HCT116 (cell line): ENCODE data around the gene SCTR. TPM values are rescaled to one million over a fixed set of nuclear protein-coding genes. Genes with fewer than 3 reads are reported as not detected.

Experiments used
- ATAC-seq: fragments of 200-7000 bp; cut with Tn5 transposase; 2 replicates; pipeline ENCODE4 v1.9.1; 2020; ENCODE audit warnings: mild to moderate bottlenecking, moderate library complexity
- BruUV-seq: library from RNA; stranded (reverse); fragments of 400-500 nt; replicated peaks from 2 replicates; lab custom pipeline; 2021; lab: Mats Ljungman, UMichigan
- CTCF ChIA-PET: fragments of 300-600 bp; sonication (Branson Sonifier 250); formaldehyde crosslinking; loops from one replicate; lab custom pipeline; 2021; ENCODE audit warnings: antibody characterized with exemption; lab: Charles Lee
- POLR2A ChIA-PET: fragments of 300-600, 350-600 bp; sonication (Branson Sonifier 250); formaldehyde crosslinking; loops from one replicate; lab custom pipeline; 2021; ENCODE audit warnings: antibody characterized with exemption; lab: Charles Lee
- RAD21 ChIA-PET, 2 experiments: fragments of 300-600 bp; sonication (Branson Sonifier 250); formaldehyde crosslinking; loops; one replicate each; lab custom pipeline; 2023; ENCODE audit warnings: low total read pairs in 2 of 2; ENCODE audit not compliant: uncharacterized antibody in 2 of 2, unreplicated experiment in 2 of 2, low non-redundant PET in 1 of 2; lab: Charles Lee
- DNase-seq: peaks from one replicate; pipeline ENCODE4 v3.0.0-alpha.2; 2010; ENCODE audit warnings: low read depth, low spot score
- H2AFZ ChIP-seq: fragments of 200-600 bp; shearing (Covaris generic), sonication (generic); 2 replicates; pipeline ENCODE4 v1.6.1; 2017; ENCODE audit warnings: low read depth, mixed run types, mixed read lengths, antibody characterized with exemption, low read length; ENCODE audit not compliant: poor library complexity, severe bottlenecking
- H3K27ac ChIP-seq: 2 replicates; pipeline ENCODE4 v1.5.1; 2012; ENCODE audit warnings: low read depth, low read length
- H3K27me3 ChIP-seq: fragments of 200-600 bp; sonication (generic); 2 replicates; pipeline ENCODE4 v1.6.1; 2016; ENCODE audit warnings: mixed run types, low read length, mixed read lengths; ENCODE audit not compliant: insufficient read depth
- H3K36me3 ChIP-seq, 2 experiments: fragments of 200-500 bp in 1 of 2; fragments of 200-600 bp in 1 of 2; sonication (Bioruptor generic) in 1 of 2; sonication (generic) in 1 of 2; 2 replicates each; pipeline versions ENCODE4 v1.5.1 to v1.6.1; 2014 to 2016; ENCODE audit warnings: low read length in 2 of 2, inconsistent platforms in 1 of 2, mixed read lengths in 1 of 2, mixed run types in 1 of 2; ENCODE audit not compliant: insufficient read depth in 2 of 2, control insufficient read depth in 1 of 2
- H3K4me1 ChIP-seq, 2 experiments: fragments of 200-600 bp in 1 of 2; sonication (generic) in 1 of 2; 2 replicates each; pipeline versions ENCODE4 v1.5.1 to v1.6.1; 2012 to 2017; ENCODE audit warnings: low read length in 2 of 2, inconsistent platforms in 1 of 2, mild to moderate bottlenecking in 1 of 2, mixed read lengths in 1 of 2, mixed run types in 1 of 2, moderate library complexity in 1 of 2; ENCODE audit not compliant: insufficient read depth in 2 of 2, control insufficient read depth in 1 of 2
- H3K4me2 ChIP-seq: fragments of 200-600 bp; sonication (generic); 2 replicates; pipeline ENCODE4 v1.6.1; 2017; ENCODE audit warnings: mixed run types, low read length, mixed read lengths
- H3K4me3 ChIP-seq, 2 experiments: fragments of 200-600 bp in 1 of 2; sonication (generic) in 1 of 2; replicated peaks in 1 of 2; 2 replicates each; pipeline ENCODE4 v1.5.1; 2011 to 2016; ENCODE audit warnings: low read length in 2 of 2, control low read depth in 1 of 2, low read depth in 1 of 2, mild to moderate bottlenecking in 1 of 2, mixed read lengths in 1 of 2, mixed run types in 1 of 2
- H3K79me2 ChIP-seq: fragments of 200-600 bp; sonication (generic); 2 replicates; pipeline ENCODE4 v1.6.1; 2017; ENCODE audit warnings: mild to moderate bottlenecking, mixed run types, low read length, moderate library complexity, mixed read lengths; ENCODE audit not compliant: insufficient read depth
- H3K9ac ChIP-seq: fragments of 200-600 bp; sonication (generic); 2 replicates; pipeline ENCODE4 v1.6.1; 2016; ENCODE audit warnings: low read length, mixed read lengths
- H3K9me2 ChIP-seq: fragments of 200-600 bp; sonication (generic), shearing (Covaris generic); 2 replicates; pipeline ENCODE4 v1.6.1; 2017; ENCODE audit warnings: mixed run types, mild to moderate bottlenecking, moderate library complexity; ENCODE audit not compliant: insufficient read depth
- H3K9me3 ChIP-seq, 2 experiments: fragments of 200-500 bp in 1 of 2; fragments of 200-600 bp in 1 of 2; sonication (Bioruptor generic) in 1 of 2; sonication (generic) in 1 of 2; 2 replicates each; pipeline ENCODE4 v1.6.1; 2014 to 2017; ENCODE audit warnings: low read length in 2 of 2, mixed read lengths in 2 of 2, inconsistent platforms in 1 of 2, low read depth in 1 of 2, mild to moderate bottlenecking in 1 of 2, mixed run types in 1 of 2, moderate library complexity in 1 of 2; ENCODE audit not compliant: control insufficient read depth in 1 of 2, insufficient read depth in 1 of 2
- H4K20me1 ChIP-seq: fragments of 200-600 bp; sonication (generic), shearing (Covaris generic); 2 replicates; pipeline ENCODE4 v1.6.1; 2017; ENCODE audit warnings: mixed run types, mild to moderate bottlenecking, moderate library complexity; ENCODE audit not compliant: insufficient read depth
- CBX3 ChIP-seq: IDR thresholded peaks from 2 replicates; pipeline ENCODE4 v1.6.1; 2012; ENCODE audit warnings: low read depth
- CEBPB ChIP-seq: IDR thresholded peaks from 2 replicates; pipeline ENCODE4 v1.6.1; 2012; ENCODE audit warnings: low read depth
- MAX ChIP-seq: IDR thresholded peaks from 2 replicates; pipeline ENCODE4 v1.6.1; 2012
- POLR2AphosphoS5 ChIP-seq: IDR thresholded peaks from 2 replicates; pipeline ENCODE4 v1.6.1; 2011; ENCODE audit warnings: mild to moderate bottlenecking, low read depth, low read length, moderate library complexity
- RAD21 ChIP-seq: IDR thresholded peaks from 2 replicates; pipeline ENCODE4 v1.6.1; 2012; ENCODE audit warnings: low read depth, mild to moderate bottlenecking
- REST ChIP-seq: IDR thresholded peaks from 2 replicates; pipeline ENCODE4 v1.6.1; 2012; ENCODE audit warnings: low read depth
- intact Hi-C: fragments of 100-400 bp; cut with micrococcal nuclease; formaldehyde crosslinking; loops from 2 replicates; pipeline ENCODE4 v1.10.0; 2022
- total RNA-seq: library from RNA; stranded (reverse); gene quantifications from one replicate; pipeline ENCODE4 v1.2.1, GENCODE V29; 2021; ENCODE audit not compliant: unreplicated experiment

The SCTR gene
- total RNA-seq, 1 experiment from 2014 or later: not detected

DNA sequence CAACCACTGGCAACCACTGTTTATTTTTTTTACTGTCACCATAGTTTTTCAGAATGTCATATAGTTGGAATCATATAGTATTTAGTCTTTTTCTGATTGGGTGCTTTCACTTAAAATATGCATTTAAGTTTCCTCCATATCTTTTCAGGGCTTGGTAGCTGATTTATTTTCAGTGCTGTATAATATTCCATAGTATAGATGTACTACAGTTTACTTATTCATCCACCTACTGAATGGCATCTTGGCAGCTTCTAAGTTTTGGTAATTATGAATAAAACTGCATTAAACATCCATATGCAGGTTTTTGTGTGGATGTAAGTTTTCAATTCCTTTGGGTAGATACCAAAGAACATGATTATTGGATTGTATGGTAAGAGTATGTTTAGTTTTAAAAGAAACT is 43.0 kb upstream of the SCTR start (continued):
- TF ChIP-seq REST: no peak
- no peak for TF ChIP-seq CBX3
- TF ChIP-seq MAX: no peak
- no peak for TF ChIP-seq RAD21

DNA sequence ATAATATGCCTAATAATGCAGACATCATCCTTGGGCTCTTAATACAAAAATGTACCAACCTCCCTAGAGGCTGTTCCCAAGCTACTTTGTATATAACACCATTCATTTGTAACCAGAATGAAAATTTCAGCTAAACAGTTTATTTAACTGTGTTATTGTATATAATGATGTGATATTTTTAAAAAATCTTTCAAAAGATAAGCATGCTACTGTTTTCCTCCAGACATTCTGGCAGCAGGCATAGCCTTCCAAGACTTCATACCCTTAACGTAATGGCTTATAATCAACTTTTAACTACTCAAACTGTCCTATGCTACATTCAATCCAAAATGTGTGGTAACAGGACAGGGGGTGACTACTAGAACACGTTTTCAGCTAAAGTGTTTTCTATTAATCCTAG is 41.2 kb upstream of the SCTR start:
- no peak for ATAC-seq
- Histone ChIP-seq H3K4me1 (no peaks in the 10 kb centered on the region), H3K27me3 (no peaks in the 10 kb centered on the region), H3K9ac (no peak overlapping the region), H2AFZ (no peak overlapping the region), H3K79me2 (no peaks in the 10 kb centered on the region), H3K36me3 (no peaks in the 10 kb centered on the region), H3K4me2 (no peak overlapping the region), H4K20me1 (no peaks in the 10 kb centered on the region), H3K27ac (no peak overlapping the region), H3K9me3 (no peaks in the 10 kb centered on the region; a peak in 1 of 4 replicates), H3K9me2 (no peaks in the 10 kb centered on the region; the same call in 1 of the 2 replicates), H3K4me3 (no peak overlapping the region)
- RAD21 ChIA-PET: no interaction called here
- TF ChIP-seq POLR2AphosphoS5: no peak
- TF ChIP-seq CEBPB: no peak
- no TSS peak for BruUV-seq
- POLR2A ChIA-PET: no interaction called here
- intact Hi-C loops: no loop called here
- CTCF ChIA-PET: no interaction called here
- DNase-seq: no peak
